GM19239 (cell line): ENCODE results near the gene STIM2.
"Not testable (repeated sequence)": the region's sequence is repeated elsewhere in the genome, so short reads cannot be mapped to it uniquely, and the experiment has no call there.

ENCODE experiments used
- DNase-seq: peaks from one replicate; pipeline ENCODE4 v3.0.0; 2011; ENCODE audit warnings: low spot score; ENCODE audit not compliant: insufficient read length
- FAIRE-seq: peaks from 2 replicates; lab custom pipeline; 2011; peaks lifted over from hg19 to GRCh38; lab: Jason Lieb, UNC

STIM2 gene

DNA sequence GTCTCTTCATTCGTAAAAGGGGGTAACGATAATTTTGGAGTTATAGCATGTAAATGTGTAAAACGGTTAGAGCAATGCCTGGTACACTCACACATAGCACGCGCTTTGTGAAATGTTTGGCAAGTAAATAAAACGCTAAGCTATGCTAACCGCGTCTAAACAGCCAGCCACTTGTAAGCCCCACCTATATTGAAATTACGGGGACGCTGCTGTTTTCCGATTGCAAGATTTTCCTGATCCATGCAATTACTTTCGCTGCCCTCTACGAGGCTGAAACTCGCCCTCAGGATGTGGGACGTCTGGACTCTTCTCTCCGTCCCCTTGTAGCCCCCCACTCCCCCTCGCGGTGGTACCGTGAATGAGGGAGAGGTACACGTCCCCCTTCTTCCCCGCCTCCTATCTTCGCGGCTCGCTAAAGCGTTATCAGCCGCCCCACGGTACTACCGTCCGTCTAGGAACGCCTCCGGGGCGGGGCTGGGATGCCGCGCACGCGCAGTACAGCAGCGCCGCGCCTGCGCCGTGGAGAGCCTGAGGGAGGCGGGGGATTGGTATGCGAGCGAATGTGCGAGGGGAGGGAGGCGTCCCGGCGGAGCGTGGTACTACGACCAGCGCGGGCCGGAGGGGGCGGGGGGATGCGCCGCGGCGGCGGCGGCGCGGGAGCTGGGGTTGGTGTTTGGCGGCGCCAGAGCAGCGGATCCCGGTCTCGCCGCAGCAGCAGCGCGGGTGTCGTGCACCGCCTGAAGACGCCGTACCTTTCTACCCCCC, at the start of gene STIM2:
STIM2 (plus strand) TSS at position 685 of the 765 bp plus-strand sequence.
- peak; percentile 99 for FAIRE-seq

DNA sequence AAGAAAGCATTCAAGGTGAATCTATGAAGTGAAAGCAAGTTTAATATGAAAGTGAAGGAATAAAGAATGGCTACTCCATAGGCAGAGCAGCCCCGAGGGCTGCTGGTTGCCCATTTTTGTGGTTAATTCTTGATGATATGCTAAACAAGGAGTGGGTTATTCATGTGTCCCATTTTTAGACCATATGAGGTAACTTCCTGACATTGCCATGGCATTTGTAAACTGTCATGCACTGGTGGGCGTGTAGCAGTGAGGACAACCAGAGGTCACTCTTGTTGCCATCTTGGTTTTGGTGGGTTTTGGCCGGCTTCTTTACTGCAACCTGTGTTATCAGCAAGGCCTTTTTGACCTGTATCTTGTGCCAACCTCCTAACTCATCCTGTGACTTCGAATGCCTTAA, 49.1 kb upstream of the STIM2 start:
- not testable (repeated sequence) for DNase-seq, FAIRE-seq

More for the DNA sequence above, at the start of gene STIM2:
- peak; percentile 54 for DNase-seq

DNA sequence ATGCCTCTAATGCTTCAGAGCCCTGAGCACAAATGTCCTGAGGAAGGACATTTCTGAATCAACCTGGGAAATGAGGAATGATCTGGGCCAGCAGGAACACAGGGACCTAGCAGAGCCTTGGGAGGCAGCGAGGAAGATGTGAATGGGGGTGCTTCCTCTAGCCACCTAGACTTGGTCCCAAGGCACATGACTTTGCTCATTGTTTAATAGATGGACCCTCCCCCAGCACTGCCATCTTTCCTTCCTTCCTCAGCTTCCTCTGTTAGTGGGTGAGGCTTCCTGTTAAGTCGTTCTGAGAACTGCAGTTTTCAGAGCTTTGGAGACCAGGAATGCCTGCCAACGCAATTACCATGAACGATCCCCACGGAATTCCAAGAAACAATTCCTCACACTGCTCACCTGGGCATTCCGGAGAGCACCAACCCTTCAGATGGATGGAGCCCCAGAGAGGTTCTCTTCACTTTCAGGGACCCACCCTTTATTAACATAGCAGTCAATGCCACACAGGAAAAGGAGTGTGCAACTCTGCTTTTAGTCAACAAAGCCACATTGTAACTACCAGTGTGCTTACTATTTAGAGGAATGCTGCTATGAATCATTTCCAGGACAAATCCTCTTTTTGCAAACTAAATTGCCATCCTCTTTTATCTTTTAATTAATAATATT, 48.5 kb upstream of the STIM2 start:
- DNase-seq (no peak), FAIRE-seq (no peak)

DNA sequence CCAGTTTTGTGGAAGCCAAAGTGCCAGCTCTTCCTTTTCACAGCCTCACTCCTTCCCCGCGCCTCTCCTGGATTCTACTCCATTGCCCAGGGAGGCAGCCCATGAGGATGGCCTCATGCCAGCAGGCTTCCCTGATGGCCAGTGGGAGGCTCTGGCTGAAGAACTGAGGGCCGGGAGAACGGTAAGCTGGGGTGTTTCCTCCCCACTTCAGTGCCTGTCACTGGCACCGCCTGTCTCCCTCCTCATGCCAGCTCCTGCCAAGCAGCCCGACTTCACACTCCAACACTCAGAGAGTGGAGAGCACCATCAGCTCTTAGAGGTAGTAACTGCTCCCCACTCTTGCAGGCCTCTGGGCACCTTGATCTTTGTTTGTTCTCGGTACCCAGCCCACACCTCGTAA, 46.9 kb upstream of the STIM2 start:
- DNase-seq (no peak), FAIRE-seq (no peak)

DNA sequence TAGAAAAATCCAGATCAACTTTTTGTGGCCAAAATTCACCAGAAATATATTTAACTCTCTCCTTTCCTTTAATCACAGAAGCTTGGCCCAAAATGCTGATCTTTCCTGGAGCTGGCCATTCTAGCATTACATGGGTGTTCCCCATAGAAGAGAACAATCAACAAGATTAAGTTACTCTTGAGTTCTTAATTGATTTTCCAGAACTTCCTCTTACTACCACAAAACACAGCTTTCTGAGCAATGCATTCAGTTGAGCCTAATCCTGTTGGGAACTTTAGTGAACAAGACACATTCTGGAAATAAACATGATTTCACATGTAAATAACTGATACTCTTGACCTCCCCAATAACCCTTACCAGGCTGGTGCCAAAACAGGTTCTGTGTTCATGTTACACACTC, 45.4 kb upstream of the STIM2 start:
- no peak for DNase-seq

DNA sequence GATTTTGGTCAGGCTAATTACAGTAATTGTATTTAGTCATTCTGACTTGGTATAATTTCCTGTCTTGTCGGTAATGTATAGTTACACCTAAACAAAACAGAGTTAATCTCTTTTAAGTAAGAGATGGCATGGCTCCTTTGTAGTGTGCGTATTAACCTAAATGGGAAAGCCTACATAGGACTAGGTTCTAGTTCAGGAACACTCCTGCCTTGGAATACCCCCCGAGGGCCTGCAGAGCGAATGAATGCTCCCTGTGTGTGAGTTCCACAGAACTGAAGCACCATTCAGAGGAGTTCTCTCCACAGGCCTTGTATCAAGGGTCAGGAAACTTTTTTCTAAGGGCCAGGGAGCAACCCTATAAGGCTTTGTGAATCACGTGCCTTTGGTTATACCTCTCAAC, 44.9 kb upstream of the STIM2 start:
- no peak for FAIRE-seq

More for the DNA sequence above, 45.4 kb upstream of the STIM2 start:
- FAIRE-seq, result no peak

DNA sequence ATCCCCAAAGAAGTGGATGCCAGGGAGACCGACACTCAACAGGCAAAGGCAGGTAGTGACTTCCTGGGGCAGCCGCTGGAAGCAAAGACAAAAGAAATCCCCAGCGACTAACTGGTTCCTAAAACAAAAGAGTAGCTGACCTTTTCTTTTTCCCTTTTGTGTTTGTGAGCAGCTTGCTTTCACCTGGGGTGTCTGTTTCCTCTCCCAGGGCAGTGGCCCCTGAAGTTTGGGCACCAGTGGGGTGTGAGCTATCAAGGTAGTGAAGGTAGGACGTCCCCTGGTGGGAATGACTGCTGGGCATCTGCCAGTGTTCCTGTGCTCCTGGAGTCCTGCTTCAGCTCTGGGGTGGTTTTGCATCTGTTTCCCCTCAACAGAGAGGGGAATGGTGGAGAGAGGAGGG, 41.6 kb upstream of the STIM2 start:
- DNase-seq, result no peak

More for the DNA sequence above, 44.9 kb upstream of the STIM2 start:
- no peak for DNase-seq

DNA sequence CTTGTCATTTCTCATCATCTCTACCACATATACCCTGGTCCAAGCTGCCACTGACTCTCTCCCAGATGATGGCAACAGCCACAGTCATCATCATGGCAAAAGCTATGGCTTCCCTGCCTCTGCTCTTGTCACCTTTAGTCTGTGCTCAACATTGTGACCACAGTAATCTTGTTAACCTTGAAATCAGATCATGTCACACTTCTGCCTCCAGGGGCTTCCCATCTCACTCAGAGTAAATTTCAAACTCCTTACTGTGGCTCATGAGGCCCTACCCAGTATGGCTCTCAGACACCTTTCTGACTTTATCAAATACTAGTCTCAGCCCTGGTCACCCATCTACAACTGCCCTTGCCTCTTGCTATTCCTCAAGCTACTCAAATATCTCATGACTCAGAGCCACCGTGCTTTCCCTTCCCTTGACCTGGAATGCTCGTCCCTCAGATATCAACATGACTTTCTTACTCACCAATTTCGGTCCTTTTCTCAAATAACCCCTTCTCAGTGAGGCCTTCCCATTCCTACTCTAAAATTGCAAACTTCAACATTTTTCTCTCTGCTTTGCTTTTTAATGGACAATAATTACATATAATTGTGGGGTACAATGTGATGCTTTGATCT, 41.1 kb upstream of the STIM2 start:
- FAIRE-seq (no peak), DNase-seq (no peak)

More for the DNA sequence above, 41.6 kb upstream of the STIM2 start:
- no peak for FAIRE-seq

DNA sequence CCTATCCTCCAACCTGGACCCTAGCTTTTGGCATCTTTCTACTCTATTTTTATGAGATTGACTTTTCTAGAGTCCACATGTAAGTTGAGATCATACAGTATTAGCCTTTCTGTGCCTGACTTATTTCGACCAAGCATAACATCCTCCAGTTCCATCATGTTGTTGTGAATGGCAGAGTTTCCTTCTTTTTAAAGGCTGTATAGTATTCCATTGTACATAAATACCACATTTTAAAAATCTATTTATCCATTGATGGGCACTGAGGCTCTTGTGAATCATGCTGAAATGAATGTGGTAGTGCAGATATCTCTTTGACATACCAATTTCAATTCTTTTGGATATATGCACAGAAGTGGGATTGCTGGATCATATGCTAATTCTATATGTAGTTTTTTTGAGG, 40.3 kb upstream of the STIM2 start:
- FAIRE-seq (no peak), DNase-seq (no peak)

DNA sequence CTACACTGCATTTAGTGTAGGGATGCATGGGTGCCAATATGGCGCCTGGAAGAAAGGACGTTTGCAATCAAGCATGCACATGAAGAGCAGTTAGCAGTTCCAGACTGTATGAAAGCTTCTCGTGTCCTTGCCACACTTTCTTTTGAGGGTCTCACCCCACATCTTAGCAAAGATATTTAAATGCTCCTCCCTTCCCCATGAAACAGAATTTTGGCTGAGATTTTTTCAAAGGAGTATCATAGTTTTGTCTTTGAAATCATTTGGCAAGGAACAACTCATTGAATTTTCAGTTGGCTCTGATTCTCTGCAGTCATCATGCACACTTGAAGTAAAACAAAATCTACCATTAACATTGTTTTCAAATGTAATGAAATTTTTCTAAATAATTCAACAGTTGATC, 39.6 kb upstream of the STIM2 start:
- FAIRE-seq, result no peak
- DNase-seq, result no peak

DNA sequence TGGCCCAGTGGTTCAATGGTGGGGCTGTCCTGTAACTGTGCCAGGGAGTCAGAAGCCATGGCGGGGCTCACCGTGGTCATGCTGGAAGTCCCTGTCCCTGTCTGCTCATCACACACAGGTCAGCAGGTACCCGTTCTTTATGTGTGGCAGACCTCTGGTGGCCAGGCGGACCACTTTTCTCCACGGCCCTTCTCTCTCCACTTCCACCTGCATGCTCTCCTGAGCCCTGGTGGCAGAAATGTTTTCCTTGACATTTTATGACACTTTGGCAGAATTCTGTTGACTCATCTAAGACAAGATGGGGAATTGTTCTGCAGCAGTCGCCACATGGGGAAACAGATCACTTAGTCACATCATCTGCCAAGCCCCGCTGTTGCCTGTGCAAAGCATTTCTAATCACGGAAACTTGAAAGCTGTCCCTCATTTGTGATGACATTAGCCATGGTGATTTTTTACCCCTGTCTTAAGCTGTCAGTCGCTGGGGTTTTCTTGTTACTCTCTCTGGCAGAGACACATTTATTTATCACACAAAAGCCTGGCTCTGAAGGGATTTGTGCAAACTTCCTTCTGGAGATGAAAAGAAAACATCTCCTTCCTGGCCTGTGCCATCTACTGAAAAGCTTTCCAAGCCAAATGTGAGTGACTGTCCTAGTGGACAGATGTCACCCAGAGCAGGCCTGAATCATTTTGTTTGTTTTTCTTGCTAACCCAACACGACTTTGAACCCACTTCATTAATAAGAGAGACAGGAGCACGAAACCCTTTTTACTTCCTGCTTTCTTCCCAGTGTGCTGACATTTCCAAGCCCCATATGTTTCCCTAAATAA, 38.8 kb upstream of the STIM2 start:
- peak; percentile 40 for FAIRE-seq

DNA sequence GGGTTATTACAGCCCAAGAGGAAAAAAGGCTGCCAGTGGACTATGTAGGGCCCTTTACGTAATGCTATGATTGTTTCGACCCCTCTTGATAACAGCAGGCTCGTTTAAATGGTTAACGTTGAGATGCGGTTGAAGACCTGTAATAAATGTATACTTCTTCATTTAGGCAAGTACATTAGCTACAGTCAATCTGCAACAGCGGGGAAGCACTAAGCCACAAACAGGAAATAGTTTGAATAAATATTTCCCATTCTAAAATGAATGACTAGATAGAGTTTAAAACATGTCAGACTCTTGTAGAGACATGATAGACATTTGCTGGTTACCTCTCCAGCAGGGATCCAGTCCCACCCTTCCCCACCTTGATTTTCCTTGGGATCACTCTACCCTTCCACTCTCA, 38.1 kb upstream of the STIM2 start:
- peak; percentile 82 for FAIRE-seq
- no peak for DNase-seq

More for the DNA sequence above, 38.8 kb upstream of the STIM2 start:
- no peak for DNase-seq

DNA sequence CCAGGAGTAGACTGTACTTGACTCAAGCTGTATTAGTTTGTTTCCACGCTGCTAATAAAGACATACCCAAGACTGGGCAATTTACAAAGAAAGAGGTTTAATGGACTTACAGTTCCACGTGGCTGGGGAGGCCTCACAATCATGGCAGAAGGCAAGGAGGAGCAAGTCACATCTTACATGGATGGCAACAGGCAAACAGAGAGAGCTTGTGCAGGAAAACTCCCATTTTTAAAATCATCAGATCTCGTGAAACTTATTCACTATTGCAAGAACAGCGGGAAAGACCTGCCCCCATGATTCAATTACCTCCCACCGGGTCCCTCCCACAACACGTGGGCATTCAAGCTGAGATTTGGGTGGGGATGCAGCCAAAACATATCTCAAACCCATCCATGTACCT, 37.7 kb upstream of the STIM2 start:
- FAIRE-seq, result not testable (repeated sequence)

DNA sequence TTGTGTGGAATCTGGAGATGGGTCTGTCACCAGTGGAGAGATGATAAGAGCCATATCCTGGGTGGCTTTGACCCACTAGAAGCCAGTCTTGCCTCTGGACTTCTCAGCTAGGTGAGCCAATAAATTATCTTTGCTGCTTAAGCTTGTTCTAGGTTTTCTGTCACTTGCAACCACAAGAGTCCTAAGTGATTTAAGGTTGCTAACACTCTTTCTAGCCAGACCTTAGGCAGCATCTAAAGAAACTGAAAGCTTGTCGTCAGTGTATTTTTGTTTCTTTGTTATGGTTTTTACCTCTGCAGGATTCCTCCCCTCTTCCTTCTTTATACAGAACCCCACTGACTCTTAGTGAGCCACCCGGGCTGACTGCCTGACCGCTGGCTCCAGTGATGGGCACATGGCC, 37.1 kb upstream of the STIM2 start:
- peak; percentile 28 for FAIRE-seq

More for the DNA sequence above, 37.7 kb upstream of the STIM2 start:
- not testable (repeated sequence) for DNase-seq

DNA sequence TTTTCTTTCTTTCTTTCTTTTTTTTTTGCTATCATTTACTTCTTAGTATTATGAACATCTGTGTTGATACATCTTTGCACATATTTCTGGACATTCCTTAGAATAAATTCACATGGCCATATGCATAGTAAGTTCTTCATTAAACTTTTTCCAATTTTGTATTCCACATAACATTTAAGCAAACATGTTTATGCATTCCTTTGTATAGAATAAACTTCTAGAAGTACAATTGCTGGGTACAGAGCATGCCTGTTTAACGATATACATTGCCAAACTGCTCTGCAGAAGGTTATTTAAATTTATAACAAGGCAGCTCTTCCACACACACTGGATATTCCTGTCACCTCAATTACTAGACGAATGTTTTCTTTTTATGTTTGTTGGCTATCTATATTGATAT, 36.0 kb upstream of the STIM2 start:
- DNase-seq, result no peak
- FAIRE-seq, result no peak

More for the DNA sequence above, 37.1 kb upstream of the STIM2 start:
- no peak for DNase-seq

DNA sequence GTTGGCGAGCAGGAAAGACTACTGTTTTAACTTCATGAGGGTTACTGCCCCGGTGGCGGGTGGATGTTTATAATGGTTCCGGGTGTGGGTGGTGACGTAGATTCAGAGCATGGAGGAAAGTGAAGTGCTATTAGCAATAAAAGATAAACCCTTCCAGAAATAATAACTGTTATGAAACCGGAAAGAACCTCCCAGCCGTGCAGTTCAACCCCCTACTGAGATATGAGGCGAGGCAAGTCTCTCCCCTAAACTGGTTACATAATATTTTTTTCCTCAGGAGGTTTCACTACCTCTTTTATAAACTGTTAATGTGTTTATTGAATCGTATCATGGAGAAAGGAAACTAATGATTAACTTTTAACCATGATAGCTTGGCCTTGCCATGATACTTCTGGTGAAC, 33.9 kb upstream of the STIM2 start:
- FAIRE-seq, result peak; percentile 93
- DNase-seq, result peak; percentile 65

DNA sequence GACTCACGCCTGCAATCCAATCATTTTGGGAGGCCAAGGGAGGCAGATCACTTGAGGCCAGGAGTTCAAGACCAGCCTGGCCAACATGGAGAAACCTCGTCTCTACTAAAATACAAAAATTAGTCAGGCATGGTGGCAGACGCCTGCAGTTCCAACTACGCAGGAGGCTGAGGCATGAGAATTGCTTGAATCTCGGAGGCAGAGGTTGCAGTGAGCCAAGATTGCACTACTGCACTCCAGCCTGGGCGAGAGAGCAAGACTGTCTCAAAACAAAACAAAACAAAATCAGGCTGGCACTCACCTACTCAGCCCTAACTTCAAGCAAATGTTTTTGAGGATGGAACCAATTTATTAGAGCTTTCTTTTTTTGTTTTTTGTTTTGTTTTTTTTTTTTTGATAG, 33.3 kb upstream of the STIM2 start:
- FAIRE-seq, result not testable (repeated sequence)

DNA sequence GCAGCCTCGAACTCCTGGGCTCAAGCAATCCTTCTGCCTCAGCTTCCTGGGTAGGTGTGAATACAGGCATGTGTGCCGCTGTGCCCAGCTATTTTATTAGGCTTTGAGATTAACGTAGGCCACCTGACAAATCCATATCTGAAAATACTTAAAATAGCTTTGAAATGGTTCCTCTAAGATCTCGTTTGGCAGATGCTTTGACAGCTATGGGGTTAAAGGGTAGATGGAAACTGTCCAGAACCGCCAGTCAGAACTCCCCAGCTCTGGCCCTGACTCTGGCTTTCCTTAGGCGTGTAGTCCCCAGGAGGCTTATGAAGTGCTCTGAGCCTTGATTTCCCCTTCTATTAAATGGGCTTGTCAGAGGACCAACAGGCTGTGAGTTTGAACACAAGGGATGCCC, 32.8 kb upstream of the STIM2 start:
- FAIRE-seq (no peak), DNase-seq (no peak)

More for the DNA sequence above, 33.3 kb upstream of the STIM2 start:
- not testable (repeated sequence) for DNase-seq

DNA sequence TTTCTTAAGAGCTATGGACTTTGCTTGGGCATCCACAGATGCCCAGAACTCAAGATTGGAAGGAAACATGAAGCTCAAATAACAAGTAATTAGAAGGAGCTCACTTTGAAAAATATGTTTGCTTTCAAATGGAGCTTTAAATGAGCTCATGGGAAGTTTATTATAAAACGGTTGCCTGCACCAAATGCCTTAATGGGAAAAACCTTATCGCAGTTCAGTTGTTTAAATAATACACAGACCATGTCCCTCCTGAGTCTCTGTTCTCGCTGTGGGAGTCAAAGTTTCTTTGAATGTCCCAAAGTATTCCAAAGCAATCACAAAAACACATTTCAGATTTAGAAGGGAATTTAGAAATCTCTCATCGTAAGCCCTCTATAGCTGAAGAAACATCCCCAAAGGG, 31.6 kb upstream of the STIM2 start:
- FAIRE-seq (no peak), DNase-seq (no peak)

DNA sequence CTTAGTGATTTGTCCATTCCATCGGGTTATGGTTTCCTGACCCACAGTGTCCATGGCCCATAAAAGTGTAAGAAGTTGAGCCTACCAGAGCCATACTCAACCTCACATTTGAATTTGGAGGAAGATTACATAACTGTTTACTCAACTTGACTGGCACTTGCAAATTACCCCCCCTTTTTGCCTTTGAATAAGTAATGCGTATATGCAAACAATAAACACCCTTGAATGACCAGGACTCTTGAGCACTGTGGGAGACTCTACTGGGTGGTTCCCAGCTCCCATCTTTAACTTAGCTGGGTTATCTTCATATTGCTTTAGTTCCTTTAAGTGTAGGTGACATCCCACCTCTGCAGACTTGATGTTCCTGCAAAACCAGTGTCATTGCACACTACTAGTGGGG, 30.6 kb upstream of the STIM2 start:
- no peak for DNase-seq

More for the DNA sequence above, 30.6 kb upstream of the STIM2 start:
- no peak for FAIRE-seq
